OCI-LY3 (cell line): ENCODE results near the gene TFR2.

Experiments
- H2AFZ ChIP-seq: fragments of 200-600, 300-600 bp; shearing (Covaris generic); 2 replicates; pipeline ENCODE4 v1.6.0; 2014; ENCODE audit warnings: antibody characterized with exemption, low read depth, low read length
- H3K27ac ChIP-seq: fragments of 200-600, 300-600 bp; sonication (generic); 2 replicates; pipeline ENCODE4 v1.5.1; 2014; ENCODE audit warnings: mild to moderate bottlenecking, low read length, moderate library complexity, mixed read lengths
- H3K27me3 ChIP-seq: fragments of 200-600, 300-600 bp; sonication (generic); 2 replicates; pipeline ENCODE4 v1.6.1; 2014; ENCODE audit warnings: low read depth, low read length, mixed read lengths
- H3K36me3 ChIP-seq: fragments of 200-600, 300-600 bp; sonication (generic); replicated peaks from 2 replicates; pipeline ENCODE3; 2014; ENCODE audit warnings: low read depth, low read length, mixed read lengths
- H3K4me1 ChIP-seq: fragments of 300-600, 200-600 bp; sonication (generic); 2 replicates; pipeline ENCODE4 v1.6.1; 2014; ENCODE audit warnings: low read length, mixed read lengths
- H3K4me2 ChIP-seq: fragments of 200-600, 300-600 bp; sonication (generic); 2 replicates; pipeline ENCODE4 v1.6.1; 2014; ENCODE audit warnings: low read length, mixed read lengths
- H3K4me3 ChIP-seq: fragments of 300-600, 200-600 bp; sonication (generic); 2 replicates; pipeline ENCODE4 v1.5.1; 2014; ENCODE audit warnings: antibody characterized with exemption, mild to moderate bottlenecking, low read length, moderate library complexity
- H3K79me2 ChIP-seq: fragments of 300-600, 200-600 bp; shearing (Covaris generic); 2 replicates; pipeline ENCODE4 v1.6.1; 2014; ENCODE audit warnings: mild to moderate bottlenecking, low read length, mixed read lengths
- H3K9ac ChIP-seq: fragments of 300-600, 200-600 bp; shearing (Covaris generic); 2 replicates; pipeline ENCODE4 v1.6.0; 2014; ENCODE audit warnings: mild to moderate bottlenecking, low read length, moderate library complexity
- H3K9me3 ChIP-seq: fragments of 200-600, 300-600 bp; shearing (Covaris generic); 2 replicates; pipeline ENCODE4 v1.6.1; 2014; ENCODE audit warnings: low read length, mixed read lengths; ENCODE audit not compliant: insufficient read depth
- H4K20me1 ChIP-seq: fragments of 200-600, 300-600 bp; sonication (generic); 2 replicates; pipeline ENCODE4 v1.6.1; 2016; ENCODE audit warnings: low read length, mixed read lengths; ENCODE audit not compliant: insufficient read depth
- EZH2phosphoT487 ChIP-seq: fragments of 200-600 bp; shearing (Covaris generic); IDR thresholded peaks from 2 replicates; pipeline ENCODE4 v1.6.1; 2018; ENCODE audit warnings: antibody characterized with exemption, mixed run types, low read depth
- TF ChIP-seq, protein P1 (sequence below): fragments of 200-600, 300-600 bp; sonication (generic); IDR thresholded peaks from 2 replicates; pipeline ENCODE4 v1.5.1; 2014; ENCODE audit warnings: antibody characterized with exemption, low read length, low read depth

TFR2 gene

DNA sequence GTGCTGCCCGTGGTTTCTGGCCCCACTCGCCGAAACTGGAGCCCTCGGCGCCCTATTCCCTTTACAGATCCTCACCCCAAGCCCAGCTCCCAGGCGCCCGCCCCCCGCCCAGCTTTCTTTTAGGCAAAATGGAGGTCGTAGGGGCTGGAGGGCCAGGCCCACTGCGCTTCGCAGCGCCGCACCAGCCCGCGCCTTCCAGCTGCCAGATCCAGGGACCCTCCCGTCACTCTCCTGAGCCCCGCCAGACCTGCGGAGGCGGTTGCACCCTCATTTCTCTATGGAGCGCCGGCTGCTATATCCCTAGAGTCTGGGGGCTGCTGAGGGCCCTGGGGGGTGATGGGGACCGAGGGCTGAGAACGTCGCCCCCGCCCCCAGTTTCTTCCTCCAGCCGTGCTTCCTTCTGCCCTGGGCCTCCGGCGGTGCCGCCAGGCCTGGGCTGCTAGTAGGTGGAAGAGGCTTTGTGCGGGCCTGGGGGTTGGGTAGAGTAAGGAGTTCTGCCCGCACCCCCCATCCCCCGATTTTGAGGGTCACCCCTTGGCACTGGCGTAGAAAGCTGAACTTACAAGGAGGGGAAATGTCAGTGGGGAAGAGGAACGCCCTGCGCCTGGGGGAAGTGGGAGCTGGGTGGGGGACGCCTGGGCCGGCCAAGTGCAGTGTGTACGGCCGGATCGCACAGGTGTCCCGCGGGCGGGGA is 33.2 kb upstream of the TFR2 start:
- H3K27ac ChIP-seq: peak overlapping the region; percentile 84
- no peaks in the 10 kb centered on the region for H3K9me3 ChIP-seq
- no peak for TF ChIP-seq EZH2phosphoT487
- TF ChIP-seq, protein P1, sequence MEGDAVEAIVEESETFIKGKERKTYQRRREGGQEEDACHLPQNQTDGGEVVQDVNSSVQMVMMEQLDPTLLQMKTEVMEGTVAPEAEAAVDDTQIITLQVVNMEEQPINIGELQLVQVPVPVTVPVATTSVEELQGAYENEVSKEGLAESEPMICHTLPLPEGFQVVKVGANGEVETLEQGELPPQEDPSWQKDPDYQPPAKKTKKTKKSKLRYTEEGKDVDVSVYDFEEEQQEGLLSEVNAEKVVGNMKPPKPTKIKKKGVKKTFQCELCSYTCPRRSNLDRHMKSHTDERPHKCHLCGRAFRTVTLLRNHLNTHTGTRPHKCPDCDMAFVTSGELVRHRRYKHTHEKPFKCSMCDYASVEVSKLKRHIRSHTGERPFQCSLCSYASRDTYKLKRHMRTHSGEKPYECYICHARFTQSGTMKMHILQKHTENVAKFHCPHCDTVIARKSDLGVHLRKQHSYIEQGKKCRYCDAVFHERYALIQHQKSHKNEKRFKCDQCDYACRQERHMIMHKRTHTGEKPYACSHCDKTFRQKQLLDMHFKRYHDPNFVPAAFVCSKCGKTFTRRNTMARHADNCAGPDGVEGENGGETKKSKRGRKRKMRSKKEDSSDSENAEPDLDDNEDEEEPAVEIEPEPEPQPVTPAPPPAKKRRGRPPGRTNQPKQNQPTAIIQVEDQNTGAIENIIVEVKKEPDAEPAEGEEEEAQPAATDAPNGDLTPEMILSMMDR: no peak
- H3K9ac ChIP-seq: peak overlapping the region; percentile 82
- no peaks in the 10 kb centered on the region; the same call in 1 of the 2 replicates for H3K27me3 ChIP-seq
- peak overlapping the region; percentile 60 for H3K4me2 ChIP-seq
- no peaks in the 10 kb centered on the region for H3K4me1 ChIP-seq
- H3K36me3 ChIP-seq: peaks cover 12% of the 10 kb centered on the region
- H4K20me1 ChIP-seq: peaks cover 9% of the 10 kb centered on the region; the same call in 1 of the 2 replicates
- H3K79me2 ChIP-seq: peaks cover 27% of the 10 kb centered on the region
- H2AFZ ChIP-seq: no peak overlapping the region
- peak overlapping the region; percentile 78 for H3K4me3 ChIP-seq

DNA sequence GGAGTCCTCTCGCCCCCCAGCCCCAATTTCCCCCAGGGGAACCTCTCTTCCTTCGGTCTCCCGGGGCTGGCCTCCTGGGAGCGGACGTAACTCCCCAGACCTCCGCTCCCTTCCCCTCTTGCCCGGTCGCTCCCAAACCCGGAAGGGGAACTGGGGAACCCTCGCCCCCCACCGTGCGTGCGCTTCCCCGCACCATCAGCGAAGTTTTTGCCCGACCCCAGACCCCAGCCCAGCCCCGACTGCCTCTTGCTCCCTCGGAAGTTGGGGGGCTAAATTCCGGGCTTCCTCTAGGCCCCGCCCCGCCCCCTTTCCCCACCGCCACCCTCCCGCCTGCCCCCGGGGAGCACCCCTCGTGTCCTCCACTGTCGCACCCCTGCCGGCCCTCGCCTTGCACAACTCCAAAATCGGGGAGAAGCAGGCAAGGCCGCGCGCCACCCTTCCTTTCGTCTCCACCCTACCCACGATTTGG is 32.6 kb upstream of the TFR2 start:
- Histone ChIP-seq H3K9ac (peak overlapping the region; percentile 82), H4K20me1 (peaks cover 9% of the 10 kb centered on the region; the same call in 1 of the 2 replicates), H3K4me2 (peak overlapping the region; percentile 60), H3K27ac (peak overlapping the region; percentile 84), H3K4me1 (no peaks in the 10 kb centered on the region), H3K79me2 (peaks cover 27% of the 10 kb centered on the region), H2AFZ (no peak overlapping the region), H3K27me3 (no peaks in the 10 kb centered on the region; the same call in 1 of the 2 replicates), H3K9me3 (no peaks in the 10 kb centered on the region), H3K4me3 (peak overlapping the region; percentile 78), H3K36me3 (peaks cover 12% of the 10 kb centered on the region)
- TF ChIP-seq, protein P1: no peak
- TF ChIP-seq EZH2phosphoT487: no peak

DNA sequence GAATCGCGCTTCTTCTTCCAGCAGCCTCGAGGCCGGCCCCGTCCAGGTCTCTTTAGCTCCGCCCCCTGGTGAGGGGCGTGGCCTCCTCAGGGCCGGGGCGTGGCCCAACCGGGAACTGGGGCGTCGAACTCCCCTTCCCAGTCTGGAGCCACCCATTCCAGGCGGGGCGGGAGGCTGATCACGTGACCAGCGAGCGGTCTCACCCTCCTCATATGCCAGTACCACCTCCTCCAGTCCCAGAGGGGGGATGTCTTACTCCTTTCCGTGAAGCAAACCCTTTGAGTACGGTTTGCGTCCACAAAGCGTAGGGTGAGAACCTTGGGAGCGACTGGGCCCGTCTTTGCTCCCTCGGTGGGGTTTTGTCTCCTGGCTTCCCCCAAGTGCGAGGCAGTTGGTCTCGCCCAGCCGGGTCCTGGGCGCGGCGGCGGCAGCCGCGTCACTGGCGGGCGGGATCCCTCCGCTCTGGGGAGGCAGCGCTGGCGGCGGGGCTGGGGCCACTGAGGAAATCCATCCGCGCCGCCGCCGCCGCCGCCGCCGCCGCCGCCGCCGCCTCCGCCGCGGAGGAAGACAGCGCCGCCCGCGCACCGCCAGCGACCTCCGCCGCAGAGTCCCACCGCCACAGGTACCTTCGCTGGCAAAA is 32.1 kb upstream of the TFR2 start, which contains the start of gene GNB2:
GNB2 (plus strand) TSS at position 439 of the 640 bp plus-strand sequence. CDS start 2,526 bp downstream, outside the sequence.
- TF ChIP-seq, protein P1: no peak
- no peak for TF ChIP-seq EZH2phosphoT487
- Histone ChIP-seq H3K27me3 (no peaks in the 10 kb centered on the region; the same call in 1 of the 2 replicates), H3K4me3 (peak within 1 kb of the TSS; percentile 78), H3K9ac (peak within 1 kb of the TSS; percentile 82), H3K4me2 (peak within 1 kb of the TSS; percentile 69), H3K9me3 (no peaks in the 10 kb centered on the region), H3K4me1 (no peaks in the 10 kb centered on the region), H4K20me1 (peaks cover 9% of the 10 kb centered on the region; the same call in 1 of the 2 replicates), H3K79me2 (peaks cover 27% of the 10 kb centered on the region), H3K27ac (peak within 1 kb of the TSS; percentile 84), H3K36me3 (peaks cover 12% of the 10 kb centered on the region), H2AFZ (no peak within 1 kb of the TSS; the same call in 1 of the 2 replicates)
